HG03439 (cell line): ENCODE measurements around the gene HDAC4.
A peak's percentile ranks its signal among the peaks of the same experiment; 100 is the strongest.

Source experiments
- ATAC-seq: cut with Tn5 transposase; IDR thresholded peaks from one replicate; pipeline ENCODE4 v1.9.1; 2021; ENCODE audit warnings: mild to moderate bottlenecking, moderate library complexity; ENCODE audit not compliant: unreplicated experiment

Gene HDAC4

DNA sequence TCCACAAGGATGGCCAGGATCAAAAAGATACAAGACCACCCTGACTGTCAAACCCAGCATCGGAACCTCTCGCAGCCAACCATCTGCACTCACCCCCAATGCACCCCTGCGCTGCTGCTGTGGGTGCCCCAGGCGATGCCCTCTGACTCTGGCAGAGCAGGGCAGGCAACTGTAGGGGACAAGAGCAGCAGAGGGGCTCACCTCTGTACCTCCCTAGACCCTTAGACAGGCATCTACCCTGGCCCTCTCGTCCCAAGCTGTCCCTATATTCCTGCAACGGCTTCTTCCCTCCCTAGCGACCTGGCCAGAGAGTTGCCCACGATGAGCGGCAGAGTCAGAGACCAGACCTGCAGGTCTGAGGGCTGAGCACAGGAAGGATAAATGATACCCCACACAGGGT lies 128.2 kb downstream of the HDAC4 start:
- no peak for ATAC-seq

DNA sequence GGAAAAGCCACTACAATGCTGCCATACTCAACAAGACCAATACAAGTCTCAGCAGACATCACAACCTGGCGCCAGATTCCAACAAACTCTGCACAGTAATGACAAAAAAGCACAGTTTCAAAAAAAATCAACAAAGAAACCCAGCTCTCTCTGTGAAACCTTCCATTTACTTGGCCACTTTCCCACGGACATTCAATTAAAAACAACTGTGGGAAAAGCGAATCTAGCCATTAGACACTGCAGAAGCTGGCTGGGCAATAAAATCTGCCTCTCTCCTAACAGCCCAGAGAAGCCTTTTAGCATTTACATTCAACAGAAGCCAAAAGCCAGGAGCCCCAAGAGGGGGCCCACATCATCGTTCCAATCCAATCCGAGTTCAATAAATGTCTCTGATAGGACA lies 128.9 kb downstream of the HDAC4 start:
- no peak for ATAC-seq

DNA sequence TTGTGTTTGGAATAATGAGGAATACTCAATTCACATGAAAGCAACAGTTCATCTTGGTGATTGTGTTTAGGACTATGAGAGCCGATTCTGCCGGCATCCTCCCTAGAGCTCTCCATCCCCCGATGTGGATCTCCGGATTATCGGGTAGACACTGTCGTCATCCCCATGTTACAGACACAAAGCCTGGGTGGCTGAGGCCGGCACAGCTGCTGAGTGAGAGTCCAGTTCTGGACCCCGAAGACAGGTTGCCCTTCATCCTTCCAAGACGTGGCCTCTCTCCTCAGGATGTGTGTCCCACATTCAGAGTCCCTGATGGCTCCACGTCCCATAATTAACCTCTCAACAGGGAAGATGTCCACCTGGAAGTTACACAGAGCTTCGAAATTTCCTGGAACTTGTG lies 129.3 kb downstream of the HDAC4 start:
- ATAC-seq = no peak

DNA sequence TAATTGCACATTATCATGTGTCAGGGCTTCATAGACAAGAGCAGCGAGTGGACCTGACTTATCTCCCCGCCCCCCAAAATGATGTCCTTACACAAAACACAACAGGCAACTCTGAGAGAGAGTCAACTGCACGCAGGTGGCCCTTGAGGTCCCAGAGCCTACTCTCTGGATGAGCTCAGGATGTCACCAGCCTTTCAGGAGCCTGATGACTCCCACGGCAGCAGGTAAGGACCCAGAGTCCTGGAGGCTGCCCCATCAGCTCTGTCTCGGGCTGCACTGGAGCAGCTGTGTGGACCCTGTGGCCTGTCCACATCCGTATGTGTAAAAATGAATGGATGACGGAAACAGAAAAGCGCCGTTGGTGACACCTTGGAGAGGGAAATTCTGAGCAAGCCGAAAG lies 130.9 kb downstream of the HDAC4 start:
- ATAC-seq = no peak

DNA sequence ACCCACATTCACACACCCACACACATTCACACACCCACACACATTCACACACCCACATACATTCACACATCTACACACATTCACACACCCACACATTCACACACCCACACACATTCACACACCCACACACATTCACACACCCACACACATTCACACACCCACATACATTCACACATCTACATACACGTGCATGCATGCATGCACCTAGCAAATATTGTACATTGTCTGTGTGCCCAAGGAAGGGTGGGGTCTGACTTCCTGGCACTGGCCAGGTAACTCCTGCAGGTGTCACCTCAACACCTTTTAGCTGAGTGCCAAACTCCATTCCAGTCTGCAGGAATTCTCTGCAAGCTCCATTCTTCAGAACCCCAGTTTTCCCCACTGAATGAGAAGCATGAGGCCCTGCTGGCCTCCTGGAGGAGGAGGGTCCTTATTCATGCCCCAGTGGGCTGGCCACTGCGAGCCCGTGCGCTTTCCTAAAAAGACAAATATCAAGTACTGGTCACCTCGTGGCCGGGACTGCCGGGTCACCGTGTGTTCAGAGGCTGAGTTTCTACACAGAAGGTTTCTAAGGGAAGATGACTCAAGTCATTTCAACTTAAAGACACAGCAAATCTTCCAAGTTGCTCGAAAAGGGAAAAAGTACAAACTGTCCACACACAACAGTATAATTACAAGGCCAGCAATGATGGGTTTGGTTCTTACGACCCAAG lies 131.5 kb downstream of the HDAC4 start:
- no peak for ATAC-seq

DNA sequence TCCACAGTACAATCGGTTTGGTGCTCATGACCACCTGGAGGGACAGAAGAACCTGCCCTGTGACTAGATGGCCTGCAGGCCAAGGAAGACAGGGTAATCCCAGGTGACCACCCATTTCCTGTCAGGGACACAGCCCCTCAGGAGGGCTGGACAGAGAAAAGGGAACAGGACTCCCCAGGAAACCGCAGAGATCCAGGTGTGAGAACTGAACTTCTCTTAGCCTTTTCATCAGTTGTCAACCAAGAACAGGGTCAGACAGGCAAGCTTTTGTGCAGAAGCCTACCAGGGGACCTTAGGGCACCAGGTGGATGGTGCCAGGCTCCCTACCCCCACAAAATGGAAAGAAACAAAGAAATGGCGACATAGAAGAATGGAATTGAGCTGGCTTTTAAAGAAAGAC lies 132.3 kb downstream of the HDAC4 start:
- ATAC-seq = no peak

DNA sequence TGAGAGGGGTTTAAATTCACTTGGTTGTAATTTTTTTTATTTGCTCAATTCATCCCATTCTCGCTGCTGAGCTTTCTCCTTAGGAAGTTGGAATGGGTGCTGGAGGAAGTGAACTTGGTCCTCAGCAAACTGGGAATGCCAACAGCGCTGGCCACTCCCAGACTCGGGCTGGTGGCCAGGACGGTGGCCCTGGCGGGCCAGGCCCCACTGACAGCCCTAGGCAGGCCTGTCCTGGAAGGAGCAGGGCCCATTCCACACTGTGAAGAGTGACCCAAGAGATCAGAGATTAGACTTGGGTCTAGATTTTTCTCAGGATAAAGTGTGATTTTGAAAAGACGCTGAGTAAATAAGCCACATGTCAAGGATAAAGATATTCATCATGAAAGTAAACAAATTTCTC lies 132.7 kb downstream of the HDAC4 start:
- ATAC-seq = no peak

DNA sequence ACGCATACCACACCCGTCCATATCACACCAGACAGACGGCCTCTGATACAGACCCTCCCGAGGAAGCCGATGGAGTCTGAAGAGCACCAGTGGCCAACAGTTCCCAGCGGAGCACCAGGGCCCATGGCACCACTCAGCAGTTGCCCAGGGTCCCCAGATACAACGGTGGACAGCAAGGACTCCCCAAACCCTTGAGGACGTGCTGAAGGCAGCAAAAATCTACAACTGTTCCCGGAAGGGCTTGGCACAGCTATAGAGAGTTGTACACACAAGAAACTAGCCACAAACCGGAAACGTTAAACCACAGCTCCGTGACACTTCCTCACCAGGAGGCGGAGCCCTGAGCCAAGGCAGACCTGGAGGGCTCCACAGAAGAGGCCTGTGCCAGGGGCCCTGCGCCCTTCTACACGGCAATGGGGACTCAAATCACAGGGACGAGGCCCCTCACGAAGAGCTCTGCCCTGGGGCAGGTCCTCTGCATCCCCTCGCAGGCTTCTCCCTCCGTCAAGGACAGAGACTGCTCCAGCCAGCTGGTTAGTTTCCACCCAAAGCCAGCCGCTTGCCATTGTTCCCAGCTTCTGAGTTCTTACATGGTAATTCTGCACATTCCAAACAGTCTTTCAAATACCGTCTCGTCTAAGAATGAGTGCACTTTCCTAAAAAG lies 133.4 kb downstream of the HDAC4 start:
- peak; percentile 82 for ATAC-seq

DNA sequence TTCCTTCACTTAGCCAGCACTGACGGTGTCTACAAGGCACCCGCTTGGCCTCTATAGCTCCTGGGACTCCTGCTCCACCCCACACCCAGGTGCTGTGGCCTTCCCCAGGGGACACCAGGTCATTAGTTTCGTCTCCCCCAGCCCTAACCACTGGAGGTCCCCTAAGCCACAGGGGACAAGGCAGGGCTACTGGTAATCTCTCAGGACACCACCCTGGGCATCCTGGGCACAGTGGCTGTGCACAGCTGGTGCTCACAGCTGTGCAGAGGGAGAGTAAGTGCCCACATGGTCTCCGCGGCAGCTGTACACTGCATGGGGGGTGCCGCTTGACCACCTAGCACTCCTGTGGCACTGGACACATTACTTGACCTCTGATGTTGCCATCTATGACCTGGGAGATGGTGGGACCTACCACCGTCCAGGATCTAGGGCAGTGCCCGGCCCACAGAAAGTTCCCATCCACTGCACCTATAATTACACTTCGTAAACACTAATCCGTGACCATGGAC lies 134.0 kb downstream of the HDAC4 start:
- ATAC-seq = no peak

DNA sequence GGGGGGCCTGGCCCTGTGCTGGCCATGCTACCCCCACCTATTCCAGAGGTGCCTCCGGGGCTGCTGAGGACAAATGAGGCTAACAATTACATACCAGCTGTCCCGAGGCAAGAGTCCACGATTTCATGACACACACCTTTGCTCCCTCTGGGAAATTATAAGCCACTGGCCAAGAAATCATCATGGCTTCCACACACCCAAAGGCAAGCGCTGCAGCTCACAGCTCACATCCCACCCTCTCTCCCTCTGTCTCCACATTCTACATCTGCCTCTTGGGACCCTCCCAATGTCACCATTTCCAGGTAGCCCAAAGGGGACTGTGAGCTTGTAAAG lies 134.4 kb downstream of the HDAC4 start:
- ATAC-seq = no peak

DNA sequence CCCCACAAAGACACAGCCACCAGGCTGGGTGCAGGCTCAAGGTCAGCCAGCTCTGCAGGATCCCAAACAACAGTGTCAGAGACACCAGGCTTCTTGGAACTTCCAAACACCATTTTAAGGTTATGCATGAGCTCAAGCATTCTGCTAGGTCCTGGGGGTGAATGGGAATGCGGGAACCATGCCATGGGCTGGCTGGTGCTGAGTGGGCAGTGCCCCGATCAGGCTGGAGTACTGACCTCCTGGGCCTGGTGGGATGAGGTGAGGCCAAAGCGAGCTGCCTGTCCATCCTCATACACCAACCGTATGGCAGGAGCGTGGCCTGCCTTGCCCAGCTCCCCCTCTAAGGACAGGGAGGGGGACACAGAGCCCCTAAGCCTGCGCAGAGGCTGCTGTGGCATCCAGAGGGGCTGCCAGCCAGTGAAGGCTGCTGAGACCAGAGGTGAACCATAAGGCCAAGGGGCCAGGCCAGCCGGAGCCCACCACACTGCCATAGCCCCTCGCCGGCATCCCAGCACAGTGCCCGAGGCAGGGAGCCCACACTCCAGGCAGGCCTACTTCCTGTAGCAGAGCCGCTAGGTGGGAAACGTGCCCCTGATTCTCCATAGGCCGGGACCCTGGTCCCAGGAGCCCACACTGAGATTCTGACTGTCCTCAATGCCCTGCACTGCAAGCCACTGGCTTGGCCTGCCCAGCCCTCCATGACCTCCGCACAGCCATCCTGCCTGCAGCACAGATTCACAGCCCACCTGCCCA lies 135.0 kb downstream of the HDAC4 start:
- no peak for ATAC-seq

DNA sequence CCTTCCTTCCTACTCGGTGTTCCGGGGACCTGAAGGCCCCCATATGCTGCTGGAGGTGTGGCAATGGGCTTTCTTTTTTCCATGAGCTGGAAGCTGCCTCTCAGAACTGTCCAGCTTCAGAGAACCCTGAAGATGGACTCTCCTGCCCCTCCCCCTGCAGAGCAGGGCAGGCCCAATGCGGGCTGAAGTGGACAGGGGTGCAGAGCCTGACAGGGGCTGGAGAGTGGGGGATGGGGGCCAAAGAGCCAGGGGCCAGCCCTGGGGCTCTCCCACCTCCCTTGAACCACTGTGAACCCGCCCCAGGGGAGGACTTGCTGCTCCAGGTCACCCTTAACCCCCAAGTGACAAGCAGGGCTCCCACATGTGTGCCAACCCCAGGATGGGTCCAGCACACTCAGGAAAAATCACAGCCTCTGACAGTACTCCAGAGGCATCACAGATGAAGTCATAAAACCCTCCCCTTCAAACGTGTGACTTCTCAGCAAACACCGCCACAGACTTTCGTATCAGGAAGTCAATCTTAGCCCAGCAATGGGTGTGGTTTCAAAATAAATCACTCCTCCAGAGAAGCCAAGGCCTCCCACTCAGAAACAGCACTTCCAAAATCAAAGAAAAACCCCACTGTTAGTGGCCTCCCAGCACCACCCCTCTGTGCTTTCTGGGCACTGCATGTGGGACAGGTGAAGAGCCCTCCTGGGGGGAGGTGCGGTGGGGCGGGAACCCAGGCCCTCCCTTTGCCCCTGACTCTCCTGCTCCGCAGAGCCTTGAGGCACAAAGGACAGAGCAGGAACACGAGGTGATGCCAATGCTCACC lies 135.8 kb downstream of the HDAC4 start:
- no peak for ATAC-seq

DNA sequence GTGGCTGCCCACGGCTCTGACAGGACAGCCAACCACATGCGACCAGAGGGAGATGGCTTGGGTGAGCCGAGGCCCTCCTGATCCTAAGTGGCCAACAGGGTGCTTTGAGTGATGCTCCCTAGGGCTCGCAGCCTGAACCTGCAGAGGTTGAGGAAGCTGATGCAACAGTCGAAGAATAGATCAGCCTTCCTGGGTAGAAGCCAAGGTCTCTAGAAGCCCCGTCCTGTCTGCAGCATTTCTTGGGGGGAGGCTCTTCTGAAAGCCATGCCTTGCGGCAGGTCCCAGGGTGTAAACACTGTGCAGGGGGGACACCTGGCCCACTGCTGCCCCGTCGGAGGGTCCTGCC lies 136.4 kb downstream of the HDAC4 start:
- no peak for ATAC-seq

DNA sequence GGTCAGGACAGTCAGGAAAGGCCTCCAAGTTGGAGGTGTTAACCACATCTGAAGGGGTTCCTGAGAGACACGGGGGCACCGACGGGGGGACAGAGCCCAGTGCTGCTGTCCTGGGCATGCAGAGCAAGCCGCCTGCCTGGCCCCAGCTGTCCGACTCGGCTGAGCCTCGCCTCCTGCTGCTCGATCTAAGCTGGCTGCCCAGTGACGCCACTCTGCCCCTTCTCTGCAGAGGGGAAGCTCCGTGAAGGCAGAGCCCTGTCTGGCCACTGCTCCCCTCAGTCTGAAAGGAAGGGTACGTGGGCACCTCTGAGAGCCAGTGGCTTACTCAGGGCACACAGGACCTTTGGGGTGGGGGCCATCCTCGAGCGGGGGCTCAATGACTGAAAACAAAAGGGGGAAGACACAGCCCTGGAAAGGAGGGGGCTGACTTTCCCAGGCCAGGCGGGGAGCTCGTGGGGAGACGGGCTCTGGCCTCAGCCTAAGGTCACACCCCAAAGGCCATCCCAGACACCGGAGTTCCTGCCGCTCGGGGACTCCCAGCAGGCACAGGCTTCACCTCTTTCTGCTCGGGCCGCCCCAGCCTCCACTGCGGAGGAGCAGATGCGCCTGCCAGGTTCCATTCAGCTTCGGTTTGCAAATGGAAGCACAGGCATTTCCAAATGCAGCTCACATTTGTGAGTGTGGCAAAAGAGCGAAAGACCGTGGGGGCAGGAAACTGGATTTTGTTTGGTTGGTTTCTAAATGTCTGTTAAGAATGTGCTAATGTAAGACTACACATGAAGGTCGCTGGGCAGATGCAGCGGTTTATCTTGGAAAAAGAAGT lies 136.9 kb downstream of the HDAC4 start:
- ATAC-seq = no peak

DNA sequence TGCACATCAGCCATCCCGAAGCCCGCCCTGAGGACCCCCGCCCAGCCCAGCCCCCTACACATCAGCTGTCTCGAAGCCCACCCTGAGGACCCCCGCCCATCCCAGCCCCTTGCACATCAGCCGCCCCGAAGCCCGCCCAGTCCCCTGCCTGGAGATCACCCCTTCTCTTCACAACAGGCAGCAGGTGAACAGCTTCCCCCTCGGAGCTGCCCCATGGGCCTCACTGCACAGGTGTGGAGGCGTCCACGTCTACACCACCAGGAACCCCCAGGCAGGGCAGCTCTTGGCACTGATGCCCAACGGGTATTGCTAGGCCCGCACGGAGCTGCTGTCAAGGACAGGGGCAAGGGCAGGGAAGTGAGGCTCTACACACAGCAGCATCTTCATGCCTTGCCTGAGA lies 137.6 kb downstream of the HDAC4 start:
- ATAC-seq = no peak

DNA sequence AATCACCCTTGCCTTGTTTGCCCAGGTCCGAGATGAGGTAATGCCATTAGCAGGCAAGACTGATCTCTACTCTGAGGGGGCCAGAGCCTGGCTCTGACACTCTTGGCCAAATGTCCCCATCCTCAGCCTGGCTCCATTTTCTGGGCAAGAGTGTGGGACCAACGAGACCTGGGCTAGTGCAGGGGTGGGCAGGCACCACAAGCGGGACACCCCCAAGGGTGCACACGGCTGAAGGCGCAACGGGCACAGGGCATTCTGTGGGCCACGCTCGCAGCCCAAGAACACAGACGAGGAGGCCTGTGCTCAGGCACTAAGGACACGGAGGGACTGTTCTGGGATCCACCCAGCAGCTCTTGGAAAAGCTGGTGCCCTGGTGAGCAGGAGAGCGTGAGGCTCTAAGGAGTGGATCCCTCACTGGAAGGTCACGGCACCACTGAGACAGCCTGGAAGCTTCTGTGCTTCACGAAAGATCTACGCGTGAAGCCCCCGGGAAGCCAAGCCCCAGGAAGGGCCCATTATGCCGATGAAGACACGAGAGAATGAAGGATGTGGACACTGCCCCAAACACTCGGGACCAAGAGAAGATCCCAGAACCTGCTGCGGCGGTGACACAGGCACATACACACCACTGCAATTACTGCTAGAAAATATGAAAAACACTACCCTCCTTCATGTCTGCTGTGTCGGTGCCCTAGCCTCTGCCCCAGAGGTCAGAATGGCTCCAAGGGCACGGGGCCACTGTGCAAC lies 138.2 kb downstream of the HDAC4 start:
- ATAC-seq = no peak

DNA sequence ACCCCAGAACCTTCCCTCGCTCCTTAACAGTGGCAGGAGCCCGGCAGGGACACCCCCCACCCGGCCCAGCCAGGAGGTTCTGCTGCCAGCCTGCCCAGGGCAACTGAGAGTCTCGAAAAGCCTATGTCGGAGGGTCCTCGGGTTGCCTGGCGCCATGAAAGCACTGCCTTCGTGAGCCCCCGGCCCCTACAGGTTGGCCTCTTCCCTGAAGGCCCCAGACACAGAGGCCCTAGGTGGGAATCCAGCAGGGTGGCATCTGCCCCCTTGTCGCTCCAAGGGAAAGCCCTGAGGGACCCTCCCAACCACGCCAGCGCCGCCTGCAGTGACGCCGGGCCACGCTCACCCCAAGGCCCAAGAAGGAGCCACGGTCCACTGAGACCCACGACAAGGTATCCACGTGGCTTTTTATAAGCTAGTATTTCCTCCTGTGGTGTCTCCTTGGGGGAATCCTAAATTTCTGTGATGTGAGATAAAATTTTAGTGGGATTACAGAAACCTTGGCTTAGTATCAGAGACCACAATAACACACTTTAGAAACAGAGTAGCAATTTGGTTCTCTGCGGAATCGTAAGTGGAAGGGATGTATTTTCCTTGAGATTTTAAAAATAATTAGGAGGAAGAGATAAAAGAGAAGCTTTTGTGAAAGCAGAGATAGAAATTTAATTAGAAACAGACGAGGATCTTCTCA lies 138.9 kb downstream of the HDAC4 start:
- ATAC-seq = no peak

DNA sequence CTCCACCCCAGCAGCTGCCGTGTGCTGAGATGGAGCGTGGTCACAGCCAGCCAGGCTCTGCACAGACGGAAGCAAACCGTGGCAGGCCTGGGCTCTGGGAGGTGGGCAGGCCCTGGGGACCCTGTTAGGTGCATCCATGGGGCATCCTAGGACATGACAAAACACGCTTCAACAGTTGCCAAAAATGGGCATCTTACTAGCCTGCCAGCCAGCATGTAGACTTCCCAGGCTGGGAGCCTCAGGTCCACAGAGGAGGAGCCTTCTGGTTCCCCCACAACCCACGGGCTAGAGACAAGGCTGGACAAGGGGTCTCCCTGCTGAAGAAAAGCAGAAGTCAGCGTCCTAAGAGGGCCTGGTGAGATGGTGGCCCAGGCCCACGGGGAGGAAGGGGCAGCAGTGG lies 139.5 kb downstream of the HDAC4 start:
- no peak for ATAC-seq
